ENCODE results near the gene ZNF775. TPM values are rescaled to one million over a fixed set of nuclear protein-coding genes. Genes with fewer than 3 reads are reported as not detected.
A peak's percentile ranks its signal among the peaks of the same experiment; 100 is the strongest.

Gene ZNF775
- total and polyA plus RNA-seq, 12 donors = 1.9 to 4.7 (median 2.9) TPM

- ATAC-seq = no peak
These were observed 1.3 kb downstream of the ZNF775 start for GRCh38 chr7:150380463-150380862.

GRCh38 chr7:150381096-150381495 is 2.0 kb downstream of the ZNF775 start:
- intact Hi-C loops (cut with DNase I) = no loop called here
- no peak for TF ChIP-seq CTCF (IDR thresholded peaks at IDR 0.05)
- Histone ChIP-seq H3K27ac (no peak overlapping the region), H3K36me3 (no peaks in the 10 kb centered on the region), H3K4me3 (no peak overlapping the region), H3K9me3 (no peaks in the 10 kb centered on the region), H3K4me1 (peaks cover 5 to 49% (median 39%) of the 10 kb centered on the region in 9 donors), H3K27me3 (no peaks in the 10 kb centered on the region)
- ATAC-seq (no peak), DNase-seq (no peak)
- WGBS, 2 donors = 82 to 87% methylated on average over 9 of the region's 9 CpGs

More at GRCh38 chr7:150380463-150380862, 1.3 kb downstream of the ZNF775 start:
- H3K9me3 ChIP-seq = no peaks in the 10 kb centered on the region
- no peaks in the 10 kb centered on the region for H3K27me3 ChIP-seq
- H3K4me3 ChIP-seq = peak overlapping the region in 5 of 10 donors; percentile 78 to 98 (median 96)
- H3K27ac ChIP-seq = peak overlapping the region in 4 of 10 donors; percentile 92 to 98 (median 96)
- no peaks in the 10 kb centered on the region for H3K36me3 ChIP-seq
- no peak for TF ChIP-seq CTCF (IDR thresholded peaks at IDR 0.05)
- DNase-seq = no peak
- intact Hi-C loops (cut with DNase I) = no loop called here
- peaks cover 5 to 46% (median 34%) of the 10 kb centered on the region in 9 donors for H3K4me1 ChIP-seq
- WGBS, 2 donors = 69 to 80% methylated on average over 11 of the region's 11 CpGs

GRCh38 chr7:150381785-150382122 is 2.6 kb downstream of the ZNF775 start:
- DNase-seq = no peak
- intact Hi-C loops (cut with DNase I) = no loop called here
- ATAC-seq = no peak
- Histone ChIP-seq H3K9me3 (no peaks in the 10 kb centered on the region), H3K4me1 (peaks cover 5 to 55% (median 38%) of the 10 kb centered on the region in 9 donors), H3K4me3 (no peak overlapping the region), H3K27me3 (no peaks in the 10 kb centered on the region), H3K36me3 (no peaks in the 10 kb centered on the region), H3K27ac (no peak overlapping the region)
- TF ChIP-seq CTCF (IDR thresholded peaks at IDR 0.05) = no peak
- 94 to 100% methylated on average over 1 of the region's 1 CpG for WGBS, 2 donors

- Histone ChIP-seq H3K9me3 (no peaks in the 10 kb centered on the region), H3K4me3 (no peak overlapping the region), H3K36me3 (no peaks in the 10 kb centered on the region), H3K27ac (no peak overlapping the region), H3K27me3 (no peaks in the 10 kb centered on the region), H3K4me1 (peaks cover 5 to 56% (median 35%) of the 10 kb centered on the region in 9 donors)
- TF ChIP-seq CTCF (IDR thresholded peaks at IDR 0.05) = no peak
- WGBS, 2 donors = 86 to 88% methylated on average over 20 of the region's 20 CpGs
- DNase-seq (no peak), ATAC-seq (no peak)
- intact Hi-C loops (cut with DNase I) = no loop called here
These were observed 3.2 kb downstream of the ZNF775 start for GRCh38 chr7:150382123-150382843.
